ENCODE data around the gene CCDC17. TPM values are rescaled to one million over a fixed set of nuclear protein-coding genes. Genes with fewer than 3 reads are reported as not detected.

Gene CCDC17
- total RNA-seq, 1 experiment from 2014 or later = 6.6 TPM

DNA sequence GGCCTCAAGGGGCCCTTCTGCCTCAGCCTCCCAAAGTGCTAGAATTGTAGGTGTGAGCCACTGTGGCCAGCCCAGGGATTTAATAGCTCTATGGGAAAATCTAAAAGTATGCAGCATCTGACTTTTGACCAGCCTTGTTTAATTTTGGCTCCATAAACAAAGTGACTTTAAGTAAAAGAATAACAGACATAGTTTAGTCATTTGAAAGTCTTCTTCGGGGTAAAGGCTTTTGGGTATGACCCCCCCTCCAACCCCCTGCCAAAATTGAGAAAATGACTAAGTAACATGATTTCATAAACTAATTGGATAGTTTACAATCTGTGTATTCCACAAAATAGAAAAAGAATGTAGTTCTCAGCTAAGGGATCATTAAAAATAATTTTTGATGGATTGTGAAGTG lies 45.5 kb upstream of the CCDC17 start:
- H3K4me2 ChIP-seq = no peak overlapping the region
- H3K36me3 ChIP-seq (ENCODE audit: low read depth) = 0 out of 2 replicates have a peak, but pooled peaks cover 11% of the 10 kb centered on the region
- H3F3A ChIP-seq (ENCODE audit: insufficient read depth, low read depth) = peaks cover 14% of the 10 kb centered on the region; the same call in 1 of the 2 replicates
- intact Hi-C loops (cut with micrococcal nuclease; ENCODE audit: unreplicated experiment) = no loop called here
- no peak overlapping the region for H3K4me3 ChIP-seq
- ChIA-PET POLR2A (ENCODE audit: unreplicated experiment) (no interaction called here), CTCF (interaction anchor here (0.5 kb wide), 1 partner anchor 659 kb away, joined by 7 read pairs; no protein-coding TSS in a partner anchor)
- H3K79me2 ChIP-seq (ENCODE audit: low read depth) = peaks cover 96% of the 10 kb centered on the region
- no peak for TF ChIP-seq EZH2 (IDR thresholded peaks at IDR 0.05; ENCODE audit: low read depth)
- TF ChIP-seq, protein P1, sequence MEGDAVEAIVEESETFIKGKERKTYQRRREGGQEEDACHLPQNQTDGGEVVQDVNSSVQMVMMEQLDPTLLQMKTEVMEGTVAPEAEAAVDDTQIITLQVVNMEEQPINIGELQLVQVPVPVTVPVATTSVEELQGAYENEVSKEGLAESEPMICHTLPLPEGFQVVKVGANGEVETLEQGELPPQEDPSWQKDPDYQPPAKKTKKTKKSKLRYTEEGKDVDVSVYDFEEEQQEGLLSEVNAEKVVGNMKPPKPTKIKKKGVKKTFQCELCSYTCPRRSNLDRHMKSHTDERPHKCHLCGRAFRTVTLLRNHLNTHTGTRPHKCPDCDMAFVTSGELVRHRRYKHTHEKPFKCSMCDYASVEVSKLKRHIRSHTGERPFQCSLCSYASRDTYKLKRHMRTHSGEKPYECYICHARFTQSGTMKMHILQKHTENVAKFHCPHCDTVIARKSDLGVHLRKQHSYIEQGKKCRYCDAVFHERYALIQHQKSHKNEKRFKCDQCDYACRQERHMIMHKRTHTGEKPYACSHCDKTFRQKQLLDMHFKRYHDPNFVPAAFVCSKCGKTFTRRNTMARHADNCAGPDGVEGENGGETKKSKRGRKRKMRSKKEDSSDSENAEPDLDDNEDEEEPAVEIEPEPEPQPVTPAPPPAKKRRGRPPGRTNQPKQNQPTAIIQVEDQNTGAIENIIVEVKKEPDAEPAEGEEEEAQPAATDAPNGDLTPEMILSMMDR (conservative IDR thresholded peaks at IDR 0.05) = no peak
- H3K27ac ChIP-seq = no peak overlapping the region
- no peaks in the 10 kb centered on the region for H3K9me3 ChIP-seq (ENCODE audit: insufficient read depth, low read depth)
- no peaks in the 10 kb centered on the region for H3K4me1 ChIP-seq (replicated peaks; ENCODE audit: insufficient read depth)
- no peak for DNase-seq
- H2AFZ ChIP-seq = no peak overlapping the region
- H3K9me2 ChIP-seq (ENCODE audit: insufficient read depth) = no peaks in the 10 kb centered on the region
- BruUV-seq (replicated peaks) = no TSS peak
- H3K27me3 ChIP-seq (ENCODE audit: insufficient read depth, low read depth) = no peaks in the 10 kb centered on the region
- H4K20me1 ChIP-seq (ENCODE audit: insufficient read depth) = peaks cover 90% of the 10 kb centered on the region

DNA sequence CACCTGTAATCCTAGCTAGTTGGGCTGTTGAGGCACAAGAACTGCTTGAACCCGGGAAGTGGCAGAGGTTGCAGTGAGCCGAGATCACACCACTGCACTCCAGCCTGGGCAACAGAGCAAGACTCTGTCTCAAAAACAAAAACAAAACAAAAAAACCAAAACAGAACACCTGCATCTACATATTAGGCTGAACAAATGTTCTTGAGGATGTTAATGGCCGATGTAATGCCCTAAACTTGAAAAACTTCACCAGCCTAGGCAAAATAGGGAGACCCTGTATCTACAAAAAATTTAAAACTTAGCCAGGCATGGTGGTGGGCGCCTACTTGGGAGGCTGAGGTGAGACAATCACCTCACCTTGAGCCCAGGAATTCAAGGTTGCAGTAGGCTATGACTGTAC lies 44.7 kb upstream of the CCDC17 start:
- Histone ChIP-seq H3K27me3 (ENCODE audit: insufficient read depth, low read depth) (no peaks in the 10 kb centered on the region), H3K4me3 (no peak overlapping the region), H3K4me2 (no peak overlapping the region), H2AFZ (no peak overlapping the region), H3F3A (ENCODE audit: insufficient read depth, low read depth) (peaks cover 14% of the 10 kb centered on the region; the same call in 1 of the 2 replicates), H3K9me2 (ENCODE audit: insufficient read depth) (no peaks in the 10 kb centered on the region), H3K79me2 (ENCODE audit: low read depth) (peaks cover 96% of the 10 kb centered on the region), H3K27ac (no peak overlapping the region), H3K9me3 (ENCODE audit: insufficient read depth, low read depth) (no peaks in the 10 kb centered on the region), H4K20me1 (ENCODE audit: insufficient read depth) (peaks cover 81% of the 10 kb centered on the region), H3K4me1 (replicated peaks; ENCODE audit: insufficient read depth) (no peaks in the 10 kb centered on the region), H3K36me3 (ENCODE audit: low read depth) (0 out of 2 replicates have a peak, but pooled peaks cover 9% of the 10 kb centered on the region)
- intact Hi-C loops (cut with micrococcal nuclease; ENCODE audit: unreplicated experiment) = no loop called here
- no TSS peak for BruUV-seq (replicated peaks)
- DNase-seq = no peak
- TF ChIP-seq EZH2 (IDR thresholded peaks at IDR 0.05; ENCODE audit: low read depth) = no peak
- TF ChIP-seq, protein P1 (conservative IDR thresholded peaks at IDR 0.05) = no peak
- POLR2A ChIA-PET (ENCODE audit: unreplicated experiment) = no interaction called here
- CTCF ChIA-PET = no interaction called here

DNA sequence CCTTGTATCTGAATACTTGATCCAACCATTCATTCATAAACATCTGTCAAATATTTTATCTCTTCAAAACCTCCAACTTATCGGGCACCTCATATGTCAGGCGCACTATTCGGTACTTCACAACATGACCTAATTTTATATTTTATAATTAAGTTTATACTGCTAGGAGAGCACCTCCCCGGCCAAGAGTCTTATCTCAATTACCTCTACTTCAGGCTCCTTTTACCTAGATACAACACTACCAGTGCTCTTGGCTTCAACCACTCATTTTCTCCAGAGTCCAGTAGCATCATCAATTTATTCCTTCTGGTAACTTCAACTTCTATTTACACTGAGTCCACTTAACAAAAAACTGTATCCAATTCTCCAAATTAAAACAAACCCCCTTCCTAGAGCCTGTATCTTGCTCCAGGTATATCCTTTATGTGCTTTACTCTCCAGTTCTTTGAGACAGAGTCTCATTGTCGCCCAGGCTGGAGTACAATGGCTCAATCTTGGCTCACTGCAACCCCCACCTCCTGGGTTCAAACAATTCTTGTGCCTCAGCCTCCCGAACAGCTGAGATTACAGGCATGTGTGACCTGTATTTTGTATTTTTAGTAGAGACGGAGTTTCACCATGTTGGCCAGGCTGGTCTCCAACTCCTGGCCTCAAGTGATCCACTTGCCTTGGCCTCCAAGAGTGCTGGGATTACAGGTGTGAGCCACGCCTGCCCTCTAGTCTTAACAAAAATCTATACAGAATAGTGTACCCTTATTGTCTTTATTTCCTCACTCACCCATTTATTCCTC lies 43.7 kb upstream of the CCDC17 start:
- no peaks in the 10 kb centered on the region for H3K27me3 ChIP-seq (ENCODE audit: insufficient read depth, low read depth)
- CTCF ChIA-PET = no interaction called here
- peaks cover 96% of the 10 kb centered on the region for H3K79me2 ChIP-seq (ENCODE audit: low read depth)
- H3K4me3 ChIP-seq = no peak overlapping the region
- TF ChIP-seq EZH2 (IDR thresholded peaks at IDR 0.05; ENCODE audit: low read depth) = no peak
- TF ChIP-seq, protein P1 (conservative IDR thresholded peaks at IDR 0.05) = no peak
- no peak for DNase-seq
- H3K9me2 ChIP-seq (ENCODE audit: insufficient read depth) = no peaks in the 10 kb centered on the region
- H3K4me1 ChIP-seq (replicated peaks; ENCODE audit: insufficient read depth) = no peaks in the 10 kb centered on the region
- no peak overlapping the region for H3K27ac ChIP-seq
- BruUV-seq (replicated peaks) = no TSS peak
- peaks cover 8% of the 10 kb centered on the region; the same call in 1 of the 2 replicates for H3F3A ChIP-seq (ENCODE audit: insufficient read depth, low read depth)
- POLR2A ChIA-PET (ENCODE audit: unreplicated experiment) = interaction anchor here (0.5 to 0.9 kb wide), 2 partner anchors 11 to 890 kb away, joined by 4 to 8 read pairs; no protein-coding TSS in a partner anchor
- intact Hi-C loops (cut with micrococcal nuclease; ENCODE audit: unreplicated experiment) = no loop called here
- H3K4me2 ChIP-seq = no peak overlapping the region
- H4K20me1 ChIP-seq (ENCODE audit: insufficient read depth) = peaks cover 83% of the 10 kb centered on the region
- 0 out of 2 replicates have a peak, but pooled peaks cover 14% of the 10 kb centered on the region for H3K36me3 ChIP-seq (ENCODE audit: low read depth)
- no peak overlapping the region for H2AFZ ChIP-seq
- H3K9me3 ChIP-seq (ENCODE audit: insufficient read depth, low read depth) = no peaks in the 10 kb centered on the region
